Stimulated activated CD8-positive, alpha-beta memory T cell treated with anti-CD3 and anti-CD28 coated beads, Interleukin-7, amount 100 ng/mL, for 48 hours (primary cell): ENCODE results near the gene HS2ST1.
"Not testable (repeated sequence)": the region's sequence is repeated elsewhere in the genome, so short reads cannot be mapped to it uniquely, and the experiment has no call there.

Source experiments
- DNase-seq, 2 donors: peaks; one replicate each; pipeline ENCODE4 v3.0.0-alpha.2; 2020; ENCODE audit warnings: low read depth in 1 of 2; ENCODE audit errors: extremely low read depth in 1 of 2

HS2ST1 gene

GRCh38 chr1:86914601-86914997, at the start of gene HS2ST1:
Gene HS2ST1, plus strand, starts transcription at chr1:86914635.
- DNase-seq = no peak

GRCh38 chr1:86865973-86866637, 48.3 kb upstream of the HS2ST1 start:
- no peak for DNase-seq

- no peak for DNase-seq
These were observed 47.8 kb upstream of the HS2ST1 start for GRCh38 chr1:86866665-86867064.

GRCh38 chr1:86867278-86867677, 47.2 kb upstream of the HS2ST1 start:
- not testable (repeated sequence) for DNase-seq

- no peak for DNase-seq
These were observed 46.0 kb upstream of the HS2ST1 start for GRCh38 chr1:86868477-86868876.

GRCh38 chr1:86871001-86871400, 43.4 kb upstream of the HS2ST1 start:
- no peak for DNase-seq

GRCh38 chr1:86872086-86872485, 42.3 kb upstream of the HS2ST1 start:
- no peak for DNase-seq

- no peak for DNase-seq
These were observed 38.7 kb upstream of the HS2ST1 start for GRCh38 chr1:86875722-86876121.

GRCh38 chr1:86887479-86888162, 26.8 kb upstream of the HS2ST1 start:
- DNase-seq = no peak

- DNase-seq = no peak
These were observed 26.1 kb upstream of the HS2ST1 start for GRCh38 chr1:86888327-86888726.

- not testable (repeated sequence) for DNase-seq
These were observed 15.0 kb upstream of the HS2ST1 start for GRCh38 chr1:86899401-86899800.

- DNase-seq = no peak
These were observed 8.6 kb upstream of the HS2ST1 start for GRCh38 chr1:86905875-86906274.

- DNase-seq = no peak
These were observed 8.0 kb upstream of the HS2ST1 start for GRCh38 chr1:86906419-86906818.

GRCh38 chr1:86912281-86912900, 2.0 kb upstream of the HS2ST1 start:
- no peak for DNase-seq

- DNase-seq = no peak
These were observed 988 bp upstream of the HS2ST1 start for GRCh38 chr1:86913399-86913895.

GRCh38 chr1:86913896-86914600, 387 bp upstream of the HS2ST1 start, which contains the start of gene SELENOF:
Gene SELENOF, minus strand, starts transcription at chr1:86914126. Its CDS starts 15 bp downstream, at chr1:86914111.
- DNase-seq = peak; percentile 93 to 98

GRCh38 chr1:86914998-86915736, 732 bp downstream of the HS2ST1 start:
- peak; percentile 9 to 12 for DNase-seq

- no peak for DNase-seq
These were observed 1.4 kb downstream of the HS2ST1 start for GRCh38 chr1:86915737-86916235.

- DNase-seq = no peak
These were observed 2.3 kb downstream of the HS2ST1 start for GRCh38 chr1:86916752-86917151.

- DNase-seq = no peak
These were observed 8.0 kb downstream of the HS2ST1 start for GRCh38 chr1:86922445-86922844.
